Endodermal cell (in vitro differentiated cells): ENCODE results near the gene OPRM1. TPM values are rescaled to one million over a fixed set of nuclear protein-coding genes. Genes with fewer than 3 reads are reported as not detected.
A peak's percentile ranks its signal among the peaks of the same experiment; 100 is the strongest.

ENCODE experiments used
- DNase-seq: peaks from one replicate; pipeline ENCODE4 v3.0.0-alpha.2; 2017
- H3K27ac ChIP-seq: 2 replicates; pipeline ENCODE4 v1.5.1; 2013; ENCODE audit warnings: mild to moderate bottlenecking, low read depth, low read length, moderate library complexity
- H3K27me3 ChIP-seq: 2 replicates; pipeline ENCODE4 v1.6.1; 2013; ENCODE audit warnings: mild to moderate bottlenecking, low read length, moderate library complexity; ENCODE audit not compliant: insufficient read depth, control insufficient read depth, poor library complexity, severe bottlenecking
- H3K36me3 ChIP-seq: 2 replicates; pipeline ENCODE4 v1.7.0; 2013; ENCODE audit warnings: mild to moderate bottlenecking, low read length, moderate library complexity; ENCODE audit not compliant: control insufficient read depth, insufficient read depth
- H3K4me1 ChIP-seq: one replicate; pipeline ENCODE4 v1.7.0; 2013; ENCODE audit warnings: low read length; ENCODE audit not compliant: control insufficient read depth, insufficient read depth
- H3K4me3 ChIP-seq: 2 replicates; pipeline ENCODE4 v1.5.1; 2013; ENCODE audit warnings: mild to moderate bottlenecking, low read length, moderate library complexity
- H3K9ac ChIP-seq: 2 replicates; pipeline ENCODE4 v1.6.1; 2013; ENCODE audit warnings: mild to moderate bottlenecking, low read length, moderate library complexity; ENCODE audit not compliant: poor library complexity, severe bottlenecking; ENCODE audit errors: extremely low read depth
- H3K9me3 ChIP-seq: 2 replicates; pipeline ENCODE4 v1.6.1; 2013; ENCODE audit warnings: mild to moderate bottlenecking, low read length, moderate library complexity; ENCODE audit not compliant: control insufficient read depth
- H3K27ac Mint-ChIP-seq: 2 replicates; pipeline ENCODE4 v1.8.0; 2020; ENCODE audit warnings: mixed read lengths
- H3K27me3 Mint-ChIP-seq: 2 replicates; pipeline ENCODE4 v1.8.0; 2021; ENCODE audit warnings: mild to moderate bottlenecking, mixed read lengths; ENCODE audit not compliant: insufficient read depth
- H3K36me3 Mint-ChIP-seq: 2 replicates; pipeline ENCODE4 v1.8.0; 2020; ENCODE audit warnings: low read depth, mixed read lengths
- H3K4me1 Mint-ChIP-seq: 2 replicates; pipeline ENCODE4 v1.8.0; 2020; ENCODE audit warnings: mixed read lengths
- H3K4me3 Mint-ChIP-seq: 2 replicates; pipeline ENCODE4 v1.8.0; 2020; ENCODE audit warnings: mild to moderate bottlenecking, moderate library complexity, mixed read lengths
- H3K9me3 Mint-ChIP-seq: 2 replicates; pipeline ENCODE4 v1.8.0; 2020; ENCODE audit warnings: mild to moderate bottlenecking, mixed read lengths
- CTCF ChIP-seq: fragments of 200-600 bp; sonication (generic); conservative IDR thresholded peaks from 2 replicates; pipeline ENCODE4 v1.5.0; 2021; ENCODE audit warnings: antibody characterized with exemption, mild to moderate bottlenecking
- WGBS, 2 experiments: methylation state at CpG; one replicate each; pipeline versions ENCODE4 v1.1.5 to v1.1.7; 2013; ENCODE audit warnings: missing lambda C conversion rate in 2 of 2, mixed read lengths in 1 of 2; ENCODE audit not compliant: insufficient coverage in 1 of 2, insufficient read length in 1 of 2; 5-methylcytosine and 5-hydroxymethylcytosine counted together
- total RNA-seq, 2 donors: library from RNA; stranded (reverse); fragmentation: NEBNext Ultra II Directional in 1 of 2; extraction: Animal tissue kit (Norgen Biotek cat#: 25700) in 1 of 2; gene quantifications; 2 replicates in 1 of 2; 3 replicates in 1 of 2; pipeline ENCODE4 v1.2.1, GENCODE V29; 2021

OPRM1 gene
- total RNA-seq, 2 donors from 2014 or later = not detected

- H3K4me1 ChIP-seq = no peaks in the 10 kb centered on the region
- Mint-ChIP-seq H3K4me3 (no peak overlapping the region), H3K27me3 (no peaks in the 10 kb centered on the region), H3K4me1 (no peaks in the 10 kb centered on the region), H3K27ac (no peak overlapping the region), H3K36me3 (no peaks in the 10 kb centered on the region), H3K9me3 (no peaks in the 10 kb centered on the region)
- WGBS, 2 experiments = 95% methylated on average over 2 to 3 of the region's 3 CpGs
- H3K27me3 ChIP-seq = no peaks in the 10 kb centered on the region
- no peaks in the 10 kb centered on the region for H3K9me3 ChIP-seq
- no peak overlapping the region for H3K27ac ChIP-seq
- no peak overlapping the region for H3K4me3 ChIP-seq
- no peaks in the 10 kb centered on the region for H3K36me3 ChIP-seq
- no peak overlapping the region for H3K9ac ChIP-seq
- no peak for TF ChIP-seq CTCF
- DNase-seq = no peak
Observed at GRCh38 chr6:154017786-154018185, 21.3 kb upstream of the OPRM1 start.

- Histone ChIP-seq H3K4me3 (no peak overlapping the region), H3K27ac (no peak overlapping the region), H3K27me3 (no peaks in the 10 kb centered on the region), H3K36me3 (no peaks in the 10 kb centered on the region), H3K9ac (no peak overlapping the region), H3K4me1 (no peaks in the 10 kb centered on the region), H3K9me3 (no peaks in the 10 kb centered on the region)
- WGBS, 2 experiments = 94% methylated on average over 2 of the region's 2 CpGs; no CpG with 5 or more reads in 1 of the 2 experiments
- Mint-ChIP-seq H3K27ac (no peak overlapping the region), H3K36me3 (no peaks in the 10 kb centered on the region), H3K27me3 (peaks cover 2% of the 10 kb centered on the region), H3K4me3 (no peak overlapping the region), H3K4me1 (no peaks in the 10 kb centered on the region), H3K9me3 (no peaks in the 10 kb centered on the region)
- TF ChIP-seq CTCF = no peak
- no peak for DNase-seq
Observed at GRCh38 chr6:154030646-154031045, 8.4 kb upstream of the OPRM1 start.

GRCh38 chr6:154041001-154041400, 2.0 kb downstream of the OPRM1 start:
- Mint-ChIP-seq H3K27ac (no peak overlapping the region), H3K27me3 (peaks cover 33% of the 10 kb centered on the region), H3K4me1 (peaks cover 3% of the 10 kb centered on the region), H3K4me3 (no peak overlapping the region), H3K36me3 (no peaks in the 10 kb centered on the region), H3K9me3 (no peaks in the 10 kb centered on the region)
- Histone ChIP-seq H3K9ac (no peak overlapping the region), H3K27ac (no peak overlapping the region), H3K9me3 (no peaks in the 10 kb centered on the region), H3K36me3 (no peaks in the 10 kb centered on the region), H3K4me3 (no peak overlapping the region), H3K27me3 (peaks cover 37% of the 10 kb centered on the region), H3K4me1 (no peaks in the 10 kb centered on the region)
- peak; percentile 31 for TF ChIP-seq CTCF
- 95 to 100% methylated on average over 1 of the region's 2 CpGs for WGBS, 2 experiments
- no peak for DNase-seq
